DOHH2 (cell line): ENCODE data around the gene RBBP8NL.

Experiments
- H3F3A ChIP-seq: fragments of 200-600 bp; sonication (generic), shearing (Covaris generic); 2 replicates; pipeline ENCODE4 v1.6.0; 2016; ENCODE audit warnings: antibody characterized with exemption, mild to moderate bottlenecking; ENCODE audit not compliant: control insufficient read depth, insufficient read depth
- H3K27ac ChIP-seq: fragments of 200-600 bp; sonication (generic); 2 replicates; pipeline ENCODE4 v1.5.1; 2014; ENCODE audit warnings: low read depth, mild to moderate bottlenecking, low read length, moderate library complexity
- H3K27me3 ChIP-seq: fragments of 200-600 bp; sonication (generic); 2 replicates; pipeline ENCODE4 v1.6.1; 2014; ENCODE audit warnings: mild to moderate bottlenecking, low read length, mixed read lengths; ENCODE audit not compliant: control insufficient read depth
- H3K36me3 ChIP-seq: fragments of 200-600 bp; sonication (generic); 2 replicates; pipeline ENCODE4 v1.6.1; 2014; ENCODE audit warnings: mild to moderate bottlenecking, low read length, moderate library complexity, mixed read lengths; ENCODE audit not compliant: control insufficient read depth
- H3K4me1 ChIP-seq: fragments of 200-600 bp; sonication (generic); 2 replicates; pipeline ENCODE4 v1.6.1; 2014; ENCODE audit warnings: mild to moderate bottlenecking, low read length, mixed read lengths; ENCODE audit not compliant: control insufficient read depth
- H3K4me2 ChIP-seq: fragments of 200-600 bp; sonication (generic); 2 replicates; pipeline ENCODE4 v1.6.0; 2014; ENCODE audit warnings: mild to moderate bottlenecking, low read length, moderate library complexity
- H3K4me3 ChIP-seq: fragments of 200-600 bp; sonication (generic); 2 replicates; pipeline ENCODE4 v1.5.1; 2014; ENCODE audit warnings: mild to moderate bottlenecking, low read length, mixed read lengths
- H3K79me2 ChIP-seq: fragments of 200-600 bp; sonication (generic); 2 replicates; pipeline ENCODE4 v1.6.1; 2014; ENCODE audit warnings: mild to moderate bottlenecking, low read length, mixed read lengths; ENCODE audit not compliant: control insufficient read depth
- H3K9me2 ChIP-seq: fragments of 200-600 bp; sonication (generic); replicated peaks from 2 replicates; pipeline ENCODE4 v1.6.1; 2014; ENCODE audit warnings: mild to moderate bottlenecking, low read length, mixed read lengths; ENCODE audit not compliant: control insufficient read depth
- H3K9me3 ChIP-seq: fragments of 200-600 bp; sonication (generic); 2 replicates; pipeline ENCODE4 v1.6.1; 2014; ENCODE audit warnings: antibody characterized with exemption, low read length, mixed read lengths; ENCODE audit not compliant: control insufficient read depth, insufficient read depth
- H4K20me1 ChIP-seq: fragments of 200-600 bp; sonication (generic); 2 replicates; pipeline ENCODE4 v1.6.0; 2014; ENCODE audit warnings: low read depth, mild to moderate bottlenecking, antibody characterized with exemption, low read length, moderate library complexity; ENCODE audit not compliant: control insufficient read depth, insufficient read depth
- CTCF ChIP-seq: fragments of 200-600 bp; sonication (generic); IDR thresholded peaks from one replicate; pipeline ENCODE4 v1.5.1; 2014; ENCODE audit warnings: antibody characterized with exemption, mild to moderate bottlenecking, low read depth, low read length; ENCODE audit not compliant: poor library complexity, severe bottlenecking
- EZH2phosphoT487 ChIP-seq: fragments of 200-600 bp; sonication (generic); IDR thresholded peaks from 2 replicates; pipeline ENCODE4 v1.6.1; 2017; ENCODE audit warnings: borderline replicate concordance, mild to moderate bottlenecking, antibody characterized with exemption, low read length, moderate library complexity, mixed read lengths

RBBP8NL gene

GRCh38 chr20:62475027-62475771, 47.9 kb upstream of the RBBP8NL start:
- H3K79me2 ChIP-seq, result no peaks in the 10 kb centered on the region
- no peaks in the 10 kb centered on the region for H3F3A ChIP-seq
- H3K9me3 ChIP-seq, result no peaks in the 10 kb centered on the region
- H3K9me2 ChIP-seq, result no peaks in the 10 kb centered on the region
- H3K27me3 ChIP-seq, result no peaks in the 10 kb centered on the region
- no peak overlapping the region for H3K4me2 ChIP-seq
- H3K4me1 ChIP-seq, result no peaks in the 10 kb centered on the region
- TF ChIP-seq CTCF, result no peak
- TF ChIP-seq EZH2phosphoT487, result no peak
- H3K27ac ChIP-seq, result no peak overlapping the region
- H3K36me3 ChIP-seq, result no peaks in the 10 kb centered on the region
- H3K4me3 ChIP-seq, result no peak overlapping the region
- H4K20me1 ChIP-seq, result no peaks in the 10 kb centered on the region

GRCh38 chr20:62474604-62475026, 47.3 kb upstream of the RBBP8NL start:
- H4K20me1 ChIP-seq, result no peaks in the 10 kb centered on the region
- no peaks in the 10 kb centered on the region for H3K4me1 ChIP-seq
- H3K36me3 ChIP-seq, result no peaks in the 10 kb centered on the region
- H3K9me2 ChIP-seq, result no peaks in the 10 kb centered on the region
- H3K27me3 ChIP-seq, result no peaks in the 10 kb centered on the region
- no peak overlapping the region for H3K4me3 ChIP-seq
- H3K27ac ChIP-seq, result no peak overlapping the region
- H3K79me2 ChIP-seq, result no peaks in the 10 kb centered on the region
- TF ChIP-seq EZH2phosphoT487 (no peak), CTCF (no peak)
- no peaks in the 10 kb centered on the region for H3F3A ChIP-seq
- H3K9me3 ChIP-seq, result no peaks in the 10 kb centered on the region
- H3K4me2 ChIP-seq, result no peak overlapping the region

GRCh38 chr20:62473717-62474603, 46.6 kb upstream of the RBBP8NL start:
- no peak overlapping the region for H3K4me2 ChIP-seq
- H3F3A ChIP-seq, result no peaks in the 10 kb centered on the region
- no peaks in the 10 kb centered on the region for H3K9me2 ChIP-seq
- TF ChIP-seq EZH2phosphoT487, result no peak
- TF ChIP-seq CTCF, result no peak
- H3K27ac ChIP-seq, result no peak overlapping the region
- H3K27me3 ChIP-seq, result no peaks in the 10 kb centered on the region
- H3K9me3 ChIP-seq, result no peaks in the 10 kb centered on the region
- H3K4me3 ChIP-seq, result no peak overlapping the region
- H3K36me3 ChIP-seq, result no peaks in the 10 kb centered on the region
- H3K79me2 ChIP-seq, result no peaks in the 10 kb centered on the region
- no peaks in the 10 kb centered on the region for H3K4me1 ChIP-seq
- no peaks in the 10 kb centered on the region for H4K20me1 ChIP-seq
